Measurements from ENCODE around the gene ROR2. TPM values are rescaled to one million over a fixed set of nuclear protein-coding genes. Genes with fewer than 3 reads are reported as not detected.

The ROR2 gene
- total RNA-seq, 1 experiment from 2014 or later, result 0.68 TPM

- no peaks in the 10 kb centered on the region for H3K4me1 ChIP-seq
- H3K27ac Mint-ChIP-seq (ENCODE audit: unreplicated experiment), result no peak overlapping the region
- no TSS peak for BruUV-seq (replicated peaks)
- no peaks in the 10 kb centered on the region for H3K27me3 ChIP-seq (replicated peaks; ENCODE audit: control insufficient read depth, insufficient read depth, low read length)
- no peaks in the 10 kb centered on the region for H3K36me3 ChIP-seq (ENCODE audit: control insufficient read depth, insufficient read depth, low read length)
- no peak overlapping the region for H3K4me3 ChIP-seq (ENCODE audit: low read depth, low read length)
- intact Hi-C loops (cut with micrococcal nuclease; ENCODE audit: unreplicated experiment), result no loop called here
- no peak for DNase-seq
- H3K36me3 Mint-ChIP-seq (ENCODE audit: insufficient read depth, unreplicated experiment), result no peaks in the 10 kb centered on the region
- no peak overlapping the region for H3K4me3 Mint-ChIP-seq (ENCODE audit: unreplicated experiment)
- no peaks in the 10 kb centered on the region for H3K9me3 ChIP-seq
- no peaks in the 10 kb centered on the region for H3K4me1 Mint-ChIP-seq (ENCODE audit: low read depth, unreplicated experiment)
- H3K27me3 Mint-ChIP-seq (ENCODE audit: insufficient read depth, unreplicated experiment), result no peaks in the 10 kb centered on the region
- peaks cover 19% of the 10 kb centered on the region for H3K9me3 Mint-ChIP-seq (ENCODE audit: unreplicated experiment)
- no peak for TF ChIP-seq CTCF (IDR thresholded peaks at IDR 0.05; ENCODE audit: insufficient read depth in 1 of 2, low read depth in 1 of 2, low read length in 1 of 2, severe bottlenecking in 1 of 2, unreplicated experiment in 1 of 2)
- ChIA-PET POLR2A (no interaction called here), CTCF (interaction anchor here (0.7 kb wide), 1 partner anchor 30 kb away, joined by 3 read pairs; no protein-coding TSS in a partner anchor)
These were observed 433.9 kb downstream of the ROR2 start for GRCh38 chr9:91516081-91516480.

GRCh38 chr9:91515074-91515687 lies 434.8 kb downstream of the ROR2 start:
- no peak for TF ChIP-seq CTCF (IDR thresholded peaks at IDR 0.05; ENCODE audit: insufficient read depth in 1 of 2, low read depth in 1 of 2, low read length in 1 of 2, severe bottlenecking in 1 of 2, unreplicated experiment in 1 of 2)
- Histone ChIP-seq H3K4me1 (no peaks in the 10 kb centered on the region), H3K4me3 (ENCODE audit: low read depth, low read length) (no peak overlapping the region), H3K36me3 (ENCODE audit: control insufficient read depth, insufficient read depth, low read length) (no peaks in the 10 kb centered on the region), H3K27me3 (replicated peaks; ENCODE audit: control insufficient read depth, insufficient read depth, low read length) (no peaks in the 10 kb centered on the region), H3K9me3 (no peaks in the 10 kb centered on the region)
- Mint-ChIP-seq H3K4me1 (ENCODE audit: low read depth, unreplicated experiment) (no peaks in the 10 kb centered on the region), H3K27ac (ENCODE audit: unreplicated experiment) (no peak overlapping the region), H3K36me3 (ENCODE audit: insufficient read depth, unreplicated experiment) (no peaks in the 10 kb centered on the region), H3K27me3 (ENCODE audit: insufficient read depth, unreplicated experiment) (no peaks in the 10 kb centered on the region), H3K4me3 (ENCODE audit: unreplicated experiment) (no peak overlapping the region), H3K9me3 (ENCODE audit: unreplicated experiment) (peaks cover 19% of the 10 kb centered on the region)
- CTCF ChIA-PET, result no interaction called here
- intact Hi-C loops (cut with micrococcal nuclease; ENCODE audit: unreplicated experiment), result no loop called here
- no peak for DNase-seq
- BruUV-seq (replicated peaks), result no TSS peak
- POLR2A ChIA-PET, result no interaction called here

Small RNA genes lying within 50 kb of the gene (microRNA-seq; reads per million reads assigned to microRNA genes)
- not detected for gene MIR3910-1
- not detected for gene MIR3910-2

Other genes starting within 250 kb of the ROR2 start
- 43.6 and 46.0 TPM in 2 replicates for gene SPTLC1, start 165.2 kb upstream of the ROR2 start, total RNA-seq (2022)